ENCODE measurements around the gene NDUFB10.
"Not testable (repeated sequence)": the region's sequence is repeated elsewhere in the genome, so short reads cannot be mapped to it uniquely, and the experiment has no call there.

NDUFB10 gene

DNA sequence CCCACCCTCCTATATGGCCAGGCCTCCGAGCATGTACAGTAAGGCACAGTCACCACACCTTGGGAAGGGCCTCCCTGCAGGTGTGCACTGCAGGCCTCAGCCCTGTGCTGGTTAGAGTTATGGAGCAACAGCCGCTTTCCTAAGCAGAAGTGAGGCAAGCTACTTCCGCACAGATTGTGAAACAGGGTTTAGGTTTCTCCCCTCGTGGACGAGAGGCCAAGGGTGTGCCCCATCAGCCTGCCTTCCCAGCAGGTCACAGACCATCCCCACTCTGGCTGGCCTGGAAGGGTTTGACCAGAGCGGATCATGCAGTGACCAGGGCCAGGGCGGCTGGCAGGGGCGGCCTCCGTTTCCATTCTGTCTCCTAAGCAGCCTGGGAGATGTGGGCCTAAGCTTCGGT, 21.0 kb upstream of the NDUFB10 start:
- TF ChIP-seq, protein P1, sequence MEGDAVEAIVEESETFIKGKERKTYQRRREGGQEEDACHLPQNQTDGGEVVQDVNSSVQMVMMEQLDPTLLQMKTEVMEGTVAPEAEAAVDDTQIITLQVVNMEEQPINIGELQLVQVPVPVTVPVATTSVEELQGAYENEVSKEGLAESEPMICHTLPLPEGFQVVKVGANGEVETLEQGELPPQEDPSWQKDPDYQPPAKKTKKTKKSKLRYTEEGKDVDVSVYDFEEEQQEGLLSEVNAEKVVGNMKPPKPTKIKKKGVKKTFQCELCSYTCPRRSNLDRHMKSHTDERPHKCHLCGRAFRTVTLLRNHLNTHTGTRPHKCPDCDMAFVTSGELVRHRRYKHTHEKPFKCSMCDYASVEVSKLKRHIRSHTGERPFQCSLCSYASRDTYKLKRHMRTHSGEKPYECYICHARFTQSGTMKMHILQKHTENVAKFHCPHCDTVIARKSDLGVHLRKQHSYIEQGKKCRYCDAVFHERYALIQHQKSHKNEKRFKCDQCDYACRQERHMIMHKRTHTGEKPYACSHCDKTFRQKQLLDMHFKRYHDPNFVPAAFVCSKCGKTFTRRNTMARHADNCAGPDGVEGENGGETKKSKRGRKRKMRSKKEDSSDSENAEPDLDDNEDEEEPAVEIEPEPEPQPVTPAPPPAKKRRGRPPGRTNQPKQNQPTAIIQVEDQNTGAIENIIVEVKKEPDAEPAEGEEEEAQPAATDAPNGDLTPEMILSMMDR (IDR thresholded peaks at IDR 0.05; ENCODE audit: extremely low read depth, insufficient read depth, missing control alignments): no peak
- DNase-seq (ENCODE audit: low spot score): no peak
- in situ Hi-C loops (cut with MboI; ENCODE audit: low pct_unique_long_range_greater_than_20kb, low sequenced_read_pairs, unreplicated experiment): loop anchor here (10.0 kb wide), 1 partner anchor 74 kb away; no protein-coding TSS in a partner anchor

DNA sequence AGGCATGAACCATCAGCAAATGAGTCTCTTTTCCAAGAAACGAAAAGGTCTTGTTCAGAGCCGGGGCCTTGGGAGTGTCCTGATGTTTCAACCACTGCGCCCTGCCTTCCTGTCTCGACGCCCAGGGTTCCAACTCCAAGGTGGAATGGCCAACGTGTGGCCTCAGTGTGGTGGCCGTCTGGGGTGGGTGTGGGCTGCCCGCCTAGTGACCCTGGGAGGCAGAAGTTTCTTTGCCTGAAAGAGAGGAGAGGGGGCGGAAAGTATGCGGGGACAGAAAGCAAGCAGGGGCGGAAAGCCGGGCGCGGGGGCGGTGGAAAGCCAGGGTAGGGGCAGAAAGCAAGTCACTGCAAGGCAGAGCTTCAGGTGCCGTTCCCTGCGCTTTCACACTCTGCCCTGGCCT, 20.4 kb upstream of the NDUFB10 start:
- TF ChIP-seq, protein P1 (IDR thresholded peaks at IDR 0.05; ENCODE audit: extremely low read depth, insufficient read depth, missing control alignments): no peak
- in situ Hi-C loops (cut with MboI; ENCODE audit: low pct_unique_long_range_greater_than_20kb, low sequenced_read_pairs, unreplicated experiment): loop anchor here (10.0 kb wide), 1 partner anchor 74 kb away; no protein-coding TSS in a partner anchor
- no peak for DNase-seq (ENCODE audit: low spot score)

DNA sequence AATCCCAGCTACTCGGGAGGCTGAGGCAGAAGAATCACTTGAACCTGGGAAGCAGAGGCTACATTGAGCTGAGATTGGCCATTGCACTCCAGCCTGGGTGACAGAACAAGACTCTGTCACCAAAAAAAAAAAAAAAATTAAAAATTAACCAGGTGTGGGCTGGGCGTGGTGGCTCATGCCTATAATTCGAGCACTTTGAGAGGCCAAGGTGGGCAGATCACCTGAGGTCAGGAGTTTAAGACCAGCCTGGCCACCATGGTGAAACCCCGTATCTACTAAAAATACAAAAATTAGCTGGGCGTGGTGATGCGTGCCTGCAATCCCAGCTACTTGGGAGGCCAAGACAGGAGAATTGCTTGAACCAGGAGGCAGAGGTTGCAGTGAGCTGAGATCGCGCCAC, 19.5 kb upstream of the NDUFB10 start:
- in situ Hi-C loops (cut with MboI; ENCODE audit: low pct_unique_long_range_greater_than_20kb, low sequenced_read_pairs, unreplicated experiment): loop anchor here (10.0 kb wide), 1 partner anchor 75 kb away; no protein-coding TSS in a partner anchor
- not testable (repeated sequence) for DNase-seq (ENCODE audit: low spot score)

DNA sequence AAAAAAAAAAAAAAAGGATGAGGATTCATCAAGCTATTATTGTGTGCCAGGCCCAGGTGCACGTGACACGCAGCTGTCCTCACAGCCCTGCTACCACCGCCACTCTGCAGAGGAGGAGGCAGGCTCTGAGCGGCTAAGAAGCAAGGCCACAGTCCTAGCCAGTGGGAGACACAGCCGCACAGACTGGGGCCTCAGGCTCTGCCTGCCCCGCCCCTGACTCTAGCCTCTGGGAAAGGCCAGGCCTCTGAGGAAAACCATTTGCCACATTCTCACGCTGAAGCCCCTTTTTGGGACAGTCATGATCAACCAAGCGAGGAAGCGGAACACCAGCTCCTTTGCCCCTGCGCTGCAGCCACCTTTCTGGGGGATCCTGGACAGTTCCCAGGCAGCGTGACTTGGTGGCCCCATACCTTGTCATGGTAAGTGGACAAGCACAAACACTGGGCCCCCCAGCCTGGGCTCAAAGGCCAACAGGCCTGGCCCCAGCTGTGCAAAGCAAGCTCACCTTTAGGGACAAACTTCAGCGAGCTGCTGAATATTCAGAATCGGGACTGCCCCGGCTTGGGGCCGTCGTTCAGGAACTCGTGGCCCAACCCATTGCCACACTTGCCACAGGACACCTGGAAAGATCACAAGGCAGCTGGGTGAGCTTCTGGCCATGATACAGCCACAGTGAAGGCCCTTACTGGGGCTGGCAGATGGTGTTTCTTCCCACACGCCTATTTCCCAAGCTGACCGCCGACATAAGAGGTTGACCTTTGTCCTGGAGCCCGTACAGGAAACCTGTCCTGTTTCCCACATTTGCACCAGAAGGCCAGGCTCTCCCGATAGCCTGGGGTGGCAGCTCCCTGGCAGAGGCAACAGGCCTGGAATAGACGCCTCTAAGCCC, 18.8 kb upstream of the NDUFB10 start:
- in situ Hi-C loops (cut with MboI; ENCODE audit: low pct_unique_long_range_greater_than_20kb, low sequenced_read_pairs, unreplicated experiment): no loop called here
- no peak for DNase-seq (ENCODE audit: low spot score)
- TF ChIP-seq, protein P1 (IDR thresholded peaks at IDR 0.05; ENCODE audit: extremely low read depth, insufficient read depth, missing control alignments): no peak

DNA sequence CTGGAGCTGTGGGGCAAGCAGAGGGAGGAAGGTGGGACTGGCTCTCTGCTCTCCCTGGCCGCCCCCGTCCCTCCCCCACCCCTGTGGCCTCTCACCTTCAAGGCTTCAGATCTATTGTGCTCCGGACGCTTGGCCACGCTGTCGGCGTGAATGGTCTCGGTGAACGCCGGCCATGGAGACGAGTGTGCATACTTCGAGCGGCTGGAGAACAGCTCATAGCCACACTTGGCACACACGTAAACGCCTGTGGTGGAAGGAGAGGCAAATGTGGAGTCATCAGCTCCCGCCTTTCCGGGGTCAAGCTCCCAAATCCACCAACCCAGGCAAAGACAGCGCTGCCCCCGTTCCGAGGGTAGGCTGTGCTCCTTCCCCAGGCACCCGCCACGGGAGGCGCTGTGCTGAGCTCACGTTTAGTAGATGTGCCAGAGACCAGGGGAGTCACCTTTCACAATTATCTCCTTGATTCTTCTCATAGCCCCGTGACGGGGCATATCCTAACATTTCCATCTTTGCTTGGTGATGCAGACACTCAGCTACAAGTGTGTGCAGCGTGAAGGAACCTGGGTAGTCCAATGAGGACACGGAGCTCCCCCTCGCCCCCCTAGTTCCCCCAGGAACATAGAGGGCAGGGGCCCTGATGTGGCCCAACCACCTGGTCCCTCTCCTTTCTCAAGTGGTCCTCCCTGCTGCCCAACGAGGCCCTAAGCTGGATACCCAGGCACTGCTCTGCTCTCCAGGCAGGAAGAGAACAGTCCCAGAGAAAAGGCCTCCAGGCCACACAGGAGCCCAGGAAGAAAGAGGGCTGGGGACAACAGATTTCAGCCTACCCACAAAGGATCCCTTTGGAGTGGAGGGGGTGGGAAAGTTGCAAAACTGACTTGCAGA, 17.9 kb upstream of the NDUFB10 start:
- in situ Hi-C loops (cut with MboI; ENCODE audit: low pct_unique_long_range_greater_than_20kb, low sequenced_read_pairs, unreplicated experiment): no loop called here
- no peak for DNase-seq (ENCODE audit: low spot score)
- TF ChIP-seq, protein P1 (IDR thresholded peaks at IDR 0.05; ENCODE audit: extremely low read depth, insufficient read depth, missing control alignments): no peak

DNA sequence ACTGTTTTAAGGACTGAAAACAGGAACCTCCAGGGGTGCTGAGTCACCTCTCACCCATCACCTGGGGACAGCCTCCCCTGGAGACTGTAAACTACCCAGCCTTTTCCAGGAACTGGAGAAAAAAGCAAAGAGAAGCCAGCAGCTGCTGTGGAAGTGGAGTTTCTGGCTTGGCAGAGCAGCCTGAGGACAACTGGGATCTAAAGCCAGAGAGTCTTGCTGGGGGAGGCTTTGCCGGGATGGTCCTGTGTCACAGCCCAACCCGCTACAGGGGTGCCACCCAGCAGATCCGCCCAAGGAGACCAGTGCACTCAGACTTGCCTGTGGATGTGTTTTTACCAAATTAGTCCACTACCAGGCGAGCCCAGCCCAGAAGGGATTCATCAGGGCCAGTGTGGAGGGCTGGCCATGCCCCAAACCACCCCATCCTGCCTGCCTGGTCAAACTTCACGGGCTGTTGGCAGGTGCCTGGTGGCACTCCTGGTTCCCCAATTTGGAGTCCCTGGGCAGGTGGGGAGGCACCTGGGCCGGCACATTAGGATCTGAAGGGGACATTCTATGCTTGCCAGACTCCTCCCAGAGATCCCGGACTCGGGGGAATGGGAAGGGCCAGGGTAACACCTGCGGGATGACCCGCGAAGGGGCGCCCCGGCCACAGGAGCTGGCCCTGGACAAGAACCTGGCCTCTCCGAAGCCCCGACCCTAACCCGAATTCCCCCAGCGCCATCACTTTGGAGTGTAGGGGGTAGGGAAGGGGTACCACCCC, 17.1 kb upstream of the NDUFB10 start:
- DNase-seq (ENCODE audit: low spot score): no peak
- TF ChIP-seq, protein P1 (IDR thresholded peaks at IDR 0.05; ENCODE audit: extremely low read depth, insufficient read depth, missing control alignments): no peak

More for the DNA sequence above, 17.1 kb upstream of the NDUFB10 start:
- in situ Hi-C loops (cut with MboI; ENCODE audit: low pct_unique_long_range_greater_than_20kb, low sequenced_read_pairs, unreplicated experiment): no loop called here
